HPDE6-E6E7 (cell line): ENCODE results near the gene SLC25A6.
"Not testable (repeated sequence)": the region's sequence is repeated elsewhere in the genome, so short reads cannot be mapped to it uniquely, and the experiment has no call there.

ENCODE experiments used
- DNase-seq: peaks from one replicate; pipeline ENCODE4 v3.0.0; 2011; ENCODE audit warnings: missing footprints; ENCODE audit errors: extremely low spot score

The SLC25A6 gene

GRCh38 chrX:1389993-1390285 is 2.0 kb downstream of the SLC25A6 start:
- no peak for DNase-seq

DNA sequence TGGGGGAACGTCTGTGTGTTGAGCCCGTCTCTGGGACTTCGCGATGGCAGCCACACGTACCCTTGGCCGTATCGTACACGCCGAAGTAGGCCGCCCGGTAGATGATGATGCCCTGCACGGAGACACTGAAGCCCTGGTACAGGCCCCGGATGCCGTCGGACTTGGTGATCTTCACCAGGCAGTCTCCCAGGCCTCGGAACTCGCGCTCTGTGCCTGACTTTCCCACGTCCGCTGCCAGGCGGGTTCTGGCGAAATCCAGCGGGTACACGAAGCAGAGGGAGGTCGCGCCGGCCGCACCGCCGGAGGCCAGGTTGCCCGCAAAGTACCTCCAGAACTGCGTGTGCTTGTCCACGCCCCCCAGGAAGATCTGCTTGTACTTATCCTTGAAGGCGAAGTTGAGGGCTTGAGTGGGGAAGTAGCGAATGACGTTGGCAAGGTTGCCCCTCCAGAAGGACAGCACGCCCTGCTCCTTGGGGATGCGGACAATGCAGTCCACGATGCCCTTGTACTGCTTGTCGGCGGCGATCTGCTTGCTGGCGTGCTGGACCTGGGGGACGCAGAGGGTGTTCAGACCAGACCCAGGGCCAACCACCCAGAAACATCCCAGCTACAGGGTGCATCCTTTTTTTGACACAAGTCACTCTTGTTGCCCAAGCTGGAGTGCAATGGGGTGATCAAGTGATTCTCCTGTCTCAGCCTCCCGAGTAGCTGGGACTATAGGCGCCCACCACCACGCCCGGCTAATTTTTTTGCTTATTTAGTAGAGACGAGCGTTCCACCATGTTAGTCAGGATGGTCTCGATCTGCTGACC is 2.5 kb downstream of the SLC25A6 start:
- no peak for DNase-seq

GRCh38 chrX:1388651-1389050 is 3.3 kb downstream of the SLC25A6 start:
- DNase-seq: no peak

GRCh38 chrX:1387141-1387776 is 4.7 kb downstream of the SLC25A6 start:
- no peak for DNase-seq

DNA sequence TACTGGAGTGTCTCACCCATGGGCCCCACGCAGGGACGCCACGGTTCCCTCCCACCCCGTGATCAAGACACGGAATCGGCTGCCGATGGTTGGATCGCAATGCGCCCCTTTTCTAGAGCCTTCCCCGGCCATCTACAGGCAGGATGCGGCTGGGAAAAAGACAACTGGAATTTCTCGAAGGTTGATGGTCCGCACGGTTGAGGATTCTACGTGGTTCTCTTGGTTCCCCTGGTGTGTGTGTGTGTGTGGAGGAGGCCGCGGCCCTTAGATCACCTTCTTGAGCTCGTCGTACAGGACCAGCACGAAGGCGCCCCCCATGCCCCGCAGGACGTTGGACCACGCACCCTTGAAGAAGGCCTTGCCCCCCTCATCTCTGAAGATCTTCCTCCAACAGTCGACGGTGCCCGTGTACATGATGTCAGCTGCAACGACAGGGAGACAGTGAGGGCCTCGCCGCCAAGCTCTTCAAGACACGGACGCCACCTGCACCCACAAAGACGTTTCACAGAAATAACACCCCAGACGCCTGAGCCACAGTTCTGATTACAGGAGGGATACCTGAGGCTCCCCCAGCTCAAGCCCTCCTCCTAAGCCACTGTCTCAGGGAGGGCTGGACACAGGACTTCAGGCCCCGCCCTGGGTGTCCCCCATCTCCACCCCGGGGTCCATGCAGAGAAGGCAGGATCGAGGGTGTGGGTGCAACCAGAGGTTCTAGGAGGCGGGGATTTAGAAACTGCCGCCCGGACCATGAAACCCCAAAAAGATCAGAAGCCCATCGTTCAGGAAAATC is 5.4 kb downstream of the SLC25A6 start:
- no peak for DNase-seq

DNA sequence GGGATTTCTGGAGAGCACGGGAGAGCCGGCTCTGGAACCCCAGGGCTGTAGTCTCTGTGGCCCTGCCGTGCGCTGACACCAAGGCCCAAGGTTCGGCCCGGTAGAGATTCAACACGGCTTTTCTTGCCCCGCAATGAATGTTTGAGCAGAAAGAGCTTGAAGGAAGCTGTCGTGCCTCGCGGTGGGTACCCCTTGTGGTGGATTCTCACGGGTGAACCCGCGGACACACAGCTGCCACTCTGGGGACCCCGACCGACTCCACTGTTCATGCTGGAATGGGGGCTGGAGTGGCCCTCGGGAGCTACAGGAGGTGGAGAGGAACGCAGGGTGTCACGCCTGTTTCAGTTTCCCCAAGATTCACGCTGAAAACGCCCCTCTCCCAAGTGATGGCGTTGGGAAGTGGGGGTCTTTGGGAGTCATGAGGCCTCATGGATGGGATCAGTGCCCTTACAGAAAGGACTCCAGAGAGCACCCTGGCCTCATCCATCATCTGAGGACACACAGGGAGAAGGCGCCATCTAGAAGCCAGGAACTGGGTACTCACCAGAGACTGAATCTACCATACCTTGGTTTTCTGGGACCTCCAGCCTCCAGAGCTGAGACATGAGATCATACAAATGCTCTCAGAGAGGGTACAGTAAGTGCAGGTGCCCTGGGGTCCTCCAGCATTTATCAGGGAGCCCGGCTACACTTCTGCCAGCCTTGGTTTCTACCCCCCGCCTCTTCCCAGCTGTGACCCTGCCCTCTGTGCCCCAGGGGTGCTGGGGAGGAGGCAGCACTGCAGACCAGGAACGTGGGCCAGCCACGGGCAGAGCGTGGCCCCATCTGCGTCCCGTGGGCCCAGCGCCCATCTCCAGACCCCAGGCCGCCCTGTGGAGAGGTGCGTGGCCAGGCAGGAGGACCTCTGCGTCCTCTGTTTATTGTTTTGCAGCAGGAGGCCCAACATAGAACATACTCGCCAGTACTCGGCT is 6.4 kb downstream of the SLC25A6 start:
- no peak for DNase-seq

DNA sequence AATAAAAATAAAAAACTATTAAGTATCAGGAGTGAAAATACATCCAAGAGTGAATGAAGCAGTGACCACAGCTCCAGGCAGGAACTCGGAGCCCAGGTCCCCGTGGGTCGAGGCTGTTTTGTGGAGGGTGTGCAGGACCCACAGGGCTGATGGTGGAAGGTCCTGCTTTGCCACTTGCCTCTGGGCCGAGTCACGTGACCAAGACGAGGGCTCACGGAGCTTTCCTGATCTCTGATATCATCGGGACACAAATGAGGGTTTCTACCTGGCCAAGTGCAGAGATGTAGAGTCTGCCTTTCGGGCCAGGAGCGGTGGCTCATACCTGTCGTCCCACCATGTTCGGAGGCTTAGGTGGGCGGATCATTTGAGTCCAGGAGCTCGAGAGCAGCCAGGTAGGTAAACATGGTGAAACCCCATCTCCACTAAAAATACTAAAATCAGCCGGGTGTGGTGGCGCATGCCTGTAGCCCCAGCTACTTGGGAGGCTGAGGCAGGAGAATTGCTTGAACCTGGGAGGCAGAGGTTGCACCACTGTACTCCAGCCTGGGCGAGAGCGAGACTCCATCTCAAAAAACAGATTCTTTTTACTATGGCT is 7.2 kb downstream of the SLC25A6 start:
- DNase-seq: no peak

- DNase-seq: no peak
Measured at GRCh38 chrX:1380672-1381233, 11.2 kb downstream of the SLC25A6 start.

DNA sequence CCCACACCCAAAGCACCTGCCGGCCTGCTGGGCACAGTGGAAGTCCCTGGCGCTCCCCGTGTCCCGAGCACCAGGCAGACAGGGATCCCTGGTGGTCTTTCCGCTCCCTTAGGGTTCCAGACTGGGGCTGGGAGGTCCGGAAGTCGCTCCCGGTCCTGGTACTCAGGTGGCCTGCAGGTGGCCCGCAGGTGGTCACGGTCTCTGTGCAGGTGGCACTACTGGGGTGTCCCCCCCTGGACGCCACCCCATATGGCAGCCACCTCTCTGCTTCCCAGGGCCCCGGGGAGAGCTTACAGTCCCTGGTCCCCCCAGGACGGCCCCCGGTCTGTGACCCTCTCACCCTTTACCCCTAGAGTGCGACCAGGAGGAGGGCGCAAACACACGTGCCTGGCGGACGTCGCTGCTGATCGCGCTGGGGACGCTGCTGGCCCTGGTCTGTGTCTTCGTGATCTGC is 13.6 kb downstream of the SLC25A6 start:
- no peak for DNase-seq

- DNase-seq: no peak
Measured at GRCh38 chrX:1368385-1368698, 23.6 kb downstream of the SLC25A6 start.

- DNase-seq: not testable (repeated sequence)
Measured at GRCh38 chrX:1366363-1366762, 25.6 kb downstream of the SLC25A6 start.

GRCh38 chrX:1361910-1362309 is 30.0 kb downstream of the SLC25A6 start:
- DNase-seq: no peak

- DNase-seq: no peak
Measured at GRCh38 chrX:1361275-1361674, 30.6 kb downstream of the SLC25A6 start.

DNA sequence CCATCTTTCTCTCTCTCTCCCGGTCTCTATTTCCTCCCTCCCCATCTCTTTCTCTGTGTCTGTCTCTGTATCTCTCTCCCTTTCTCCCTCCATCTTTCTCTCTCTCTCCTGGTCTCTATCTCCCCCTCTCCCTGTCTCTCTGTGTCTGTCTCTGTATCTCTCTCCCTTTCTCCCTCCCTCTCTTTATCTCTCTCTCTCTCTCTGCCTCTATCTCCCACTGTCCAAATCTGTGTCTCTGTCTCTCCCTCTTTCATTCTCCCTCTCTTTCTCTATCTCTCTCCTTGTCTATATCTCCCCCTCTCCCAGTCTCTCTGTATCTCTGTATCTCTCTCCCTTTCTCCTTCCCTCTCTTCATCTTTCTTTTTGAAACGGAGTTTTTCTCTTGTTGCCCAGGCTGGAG is 31.7 kb downstream of the SLC25A6 start:
- DNase-seq: no peak

DNA sequence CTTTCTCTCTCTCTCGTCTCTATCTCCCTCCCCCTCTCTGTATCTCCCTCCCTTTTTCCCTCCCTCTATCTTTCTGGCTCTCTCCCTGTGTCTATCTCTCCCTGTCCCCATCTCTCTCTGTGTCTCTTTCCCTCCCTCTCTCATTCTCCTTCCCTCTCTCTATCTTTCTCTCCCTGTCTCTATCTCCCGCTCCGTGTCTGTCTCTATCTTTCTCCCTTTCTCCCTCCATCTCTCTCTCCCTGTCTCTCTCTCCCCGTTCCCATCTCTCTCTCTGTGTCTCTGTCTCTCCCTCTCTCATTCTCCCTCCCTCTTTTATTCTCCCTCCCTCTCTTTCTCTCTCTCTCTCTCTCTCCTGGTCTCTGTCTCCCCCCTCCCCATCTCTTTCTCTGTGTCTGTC is 32.4 kb downstream of the SLC25A6 start:
- no peak for DNase-seq

GRCh38 chrX:1358793-1359476 is 33.0 kb downstream of the SLC25A6 start:
- DNase-seq: no peak

- no peak for DNase-seq
Measured at GRCh38 chrX:1357993-1358392, 33.9 kb downstream of the SLC25A6 start.

GRCh38 chrX:1355131-1356046 is 36.5 kb downstream of the SLC25A6 start:
- DNase-seq: no peak
